ENCODE results near the gene PLPP1.

Gene PLPP1

GRCh38 chr5:55445791-55446190, 89.0 kb downstream of the PLPP1 start:
- TF ChIP-seq FOXP2 (optimal IDR thresholded peaks at IDR 0.05; ENCODE audit: borderline replicate concordance, extremely low read depth, extremely low read length, insufficient read depth) = no peak

- TF ChIP-seq TAF1 (IDR thresholded peaks at IDR 0.05; ENCODE audit: borderline replicate concordance, insufficient read depth, low read length) (no peak), POLR2AphosphoS5 (IDR thresholded peaks at IDR 0.05; ENCODE audit: low read depth, low read length) (no peak), SIN3A (IDR thresholded peaks at IDR 0.05; ENCODE audit: borderline replicate concordance, insufficient read depth, low read length) (no peak), FOXP2 (optimal IDR thresholded peaks at IDR 0.05; ENCODE audit: borderline replicate concordance, extremely low read depth, extremely low read length, insufficient read depth) (no peak)
- TF ChIP-seq, protein P1, sequence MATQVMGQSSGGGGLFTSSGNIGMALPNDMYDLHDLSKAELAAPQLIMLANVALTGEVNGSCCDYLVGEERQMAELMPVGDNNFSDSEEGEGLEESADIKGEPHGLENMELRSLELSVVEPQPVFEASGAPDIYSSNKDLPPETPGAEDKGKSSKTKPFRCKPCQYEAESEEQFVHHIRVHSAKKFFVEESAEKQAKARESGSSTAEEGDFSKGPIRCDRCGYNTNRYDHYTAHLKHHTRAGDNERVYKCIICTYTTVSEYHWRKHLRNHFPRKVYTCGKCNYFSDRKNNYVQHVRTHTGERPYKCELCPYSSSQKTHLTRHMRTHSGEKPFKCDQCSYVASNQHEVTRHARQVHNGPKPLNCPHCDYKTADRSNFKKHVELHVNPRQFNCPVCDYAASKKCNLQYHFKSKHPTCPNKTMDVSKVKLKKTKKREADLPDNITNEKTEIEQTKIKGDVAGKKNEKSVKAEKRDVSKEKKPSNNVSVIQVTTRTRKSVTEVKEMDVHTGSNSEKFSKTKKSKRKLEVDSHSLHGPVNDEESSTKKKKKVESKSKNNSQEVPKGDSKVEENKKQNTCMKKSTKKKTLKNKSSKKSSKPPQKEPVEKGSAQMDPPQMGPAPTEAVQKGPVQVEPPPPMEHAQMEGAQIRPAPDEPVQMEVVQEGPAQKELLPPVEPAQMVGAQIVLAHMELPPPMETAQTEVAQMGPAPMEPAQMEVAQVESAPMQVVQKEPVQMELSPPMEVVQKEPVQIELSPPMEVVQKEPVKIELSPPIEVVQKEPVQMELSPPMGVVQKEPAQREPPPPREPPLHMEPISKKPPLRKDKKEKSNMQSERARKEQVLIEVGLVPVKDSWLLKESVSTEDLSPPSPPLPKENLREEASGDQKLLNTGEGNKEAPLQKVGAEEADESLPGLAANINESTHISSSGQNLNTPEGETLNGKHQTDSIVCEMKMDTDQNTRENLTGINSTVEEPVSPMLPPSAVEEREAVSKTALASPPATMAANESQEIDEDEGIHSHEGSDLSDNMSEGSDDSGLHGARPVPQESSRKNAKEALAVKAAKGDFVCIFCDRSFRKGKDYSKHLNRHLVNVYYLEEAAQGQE (IDR thresholded peaks at IDR 0.05; ENCODE audit: insufficient read depth in 1 of 2, low read depth in 2 of 2, low read length in 2 of 2) = no peak
Measured at GRCh38 chr5:55441954-55442353, 92.8 kb downstream of the PLPP1 start.

GRCh38 chr5:55441107-55441771, 93.5 kb downstream of the PLPP1 start:
- TF ChIP-seq TAF1 (IDR thresholded peaks at IDR 0.05; ENCODE audit: borderline replicate concordance, insufficient read depth, low read length) (no peak), POLR2AphosphoS5 (IDR thresholded peaks at IDR 0.05; ENCODE audit: low read depth, low read length) (no peak), FOXP2 (optimal IDR thresholded peaks at IDR 0.05; ENCODE audit: borderline replicate concordance, extremely low read depth, extremely low read length, insufficient read depth) (no peak), SIN3A (IDR thresholded peaks at IDR 0.05; ENCODE audit: borderline replicate concordance, insufficient read depth, low read length) (no peak)
- TF ChIP-seq, protein P1 (IDR thresholded peaks at IDR 0.05; ENCODE audit: insufficient read depth in 1 of 2, low read depth in 2 of 2, low read length in 2 of 2) = no peak

GRCh38 chr5:55440188-55440646, 94.5 kb downstream of the PLPP1 start:
- TF ChIP-seq, protein P1 (IDR thresholded peaks at IDR 0.05; ENCODE audit: insufficient read depth in 1 of 2, low read depth in 2 of 2, low read length in 2 of 2) = no peak
- TF ChIP-seq TAF1 (IDR thresholded peaks at IDR 0.05; ENCODE audit: borderline replicate concordance, insufficient read depth, low read length) (no peak), SIN3A (IDR thresholded peaks at IDR 0.05; ENCODE audit: borderline replicate concordance, insufficient read depth, low read length) (no peak), POLR2AphosphoS5 (IDR thresholded peaks at IDR 0.05; ENCODE audit: low read depth, low read length) (no peak), FOXP2 (optimal IDR thresholded peaks at IDR 0.05; ENCODE audit: borderline replicate concordance, extremely low read depth, extremely low read length, insufficient read depth) (no peak)

DNA sequence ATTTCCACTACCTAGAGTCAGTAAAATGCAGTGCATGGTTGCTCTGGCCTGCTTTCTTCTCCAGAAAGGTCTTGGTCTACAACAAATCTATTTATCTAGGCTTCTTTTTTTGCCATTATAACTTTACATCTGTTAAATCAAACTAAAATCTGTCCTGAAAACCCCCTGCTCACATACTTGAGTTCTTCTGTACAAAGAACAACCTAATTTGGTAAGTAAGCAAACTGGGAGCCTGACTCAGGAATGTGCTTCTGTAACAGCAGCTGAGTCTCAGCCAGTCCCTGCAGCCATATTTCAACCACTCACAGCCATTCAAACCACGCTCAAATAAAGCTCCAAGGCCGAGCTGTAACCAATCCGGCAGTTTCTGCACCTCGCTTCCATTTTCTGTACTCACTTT, 95.8 kb downstream of the PLPP1 start:
- TF ChIP-seq POLR2AphosphoS5 (IDR thresholded peaks at IDR 0.05; ENCODE audit: low read depth, low read length) = no peak
- no peak for TF ChIP-seq SIN3A (IDR thresholded peaks at IDR 0.05; ENCODE audit: borderline replicate concordance, insufficient read depth, low read length)
- TF ChIP-seq TAF1 (IDR thresholded peaks at IDR 0.05; ENCODE audit: borderline replicate concordance, insufficient read depth, low read length) = no peak
- no peak for TF ChIP-seq FOXP2 (optimal IDR thresholded peaks at IDR 0.05; ENCODE audit: borderline replicate concordance, extremely low read depth, extremely low read length, insufficient read depth)
- TF ChIP-seq, protein P1 (IDR thresholded peaks at IDR 0.05; ENCODE audit: insufficient read depth in 1 of 2, low read depth in 2 of 2, low read length in 2 of 2) = no peak
